Frontal cortex (tissue), 4 donors: ENCODE results near the gene TRPC1. TPM values are rescaled to one million over a fixed set of nuclear protein-coding genes. Genes with fewer than 3 reads are reported as not detected.

Source experiments
- DNase-seq, 2 donors: peaks; one replicate each; pipeline ENCODE4 v3.0.0; 2012; ENCODE audit warnings: low spot score in 2 of 2
- FAIRE-seq: peaks from 2 replicates; lab custom pipeline; 2012; peaks lifted over from hg19 to GRCh38; lab: Jason Lieb, UNC
- small RNA-seq: library from RNA; depleted of rRNA; stranded (forward); fragments of <200 nt; gene quantifications from one replicate; pipeline ENCODE3, GENCODE V24; 2014
- total RNA-seq: library from RNA; depleted of rRNA; stranded (reverse); fragments of >200 nt; gene quantifications from one replicate; pipeline ENCODE4 v1.2.3, GENCODE V29; 2014
- donor health status: control.
- donor health status: control.
- donor health status: control.

Gene TRPC1
- total RNA-seq, 1 donor from 2014 or later = 161 TPM

DNA sequence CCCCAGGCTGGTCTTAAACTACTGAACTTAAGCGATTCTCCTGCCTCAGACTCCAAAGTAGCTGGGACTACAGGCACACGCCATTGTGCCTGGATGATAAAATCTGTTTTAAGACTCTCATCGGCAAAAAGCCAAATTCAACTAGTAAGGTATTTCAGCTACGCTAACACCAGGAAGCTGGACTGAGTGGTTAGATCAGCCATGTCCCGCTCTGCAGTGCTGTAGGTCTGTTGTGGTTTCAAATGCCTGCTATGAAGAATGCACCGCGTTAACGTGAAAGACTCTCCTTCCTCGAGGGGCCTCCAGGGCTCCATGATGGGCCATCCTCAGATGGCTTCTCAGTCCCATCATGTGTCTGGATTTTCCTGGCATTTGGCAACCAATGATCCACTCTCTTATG is 94.8 kb downstream of the TRPC1 start:
- no peak for FAIRE-seq
- no peak for DNase-seq

- DNase-seq = no peak
- FAIRE-seq = no peak
Observed at GRCh38 chr3:142819179-142819578, 95.3 kb downstream of the TRPC1 start.

DNA sequence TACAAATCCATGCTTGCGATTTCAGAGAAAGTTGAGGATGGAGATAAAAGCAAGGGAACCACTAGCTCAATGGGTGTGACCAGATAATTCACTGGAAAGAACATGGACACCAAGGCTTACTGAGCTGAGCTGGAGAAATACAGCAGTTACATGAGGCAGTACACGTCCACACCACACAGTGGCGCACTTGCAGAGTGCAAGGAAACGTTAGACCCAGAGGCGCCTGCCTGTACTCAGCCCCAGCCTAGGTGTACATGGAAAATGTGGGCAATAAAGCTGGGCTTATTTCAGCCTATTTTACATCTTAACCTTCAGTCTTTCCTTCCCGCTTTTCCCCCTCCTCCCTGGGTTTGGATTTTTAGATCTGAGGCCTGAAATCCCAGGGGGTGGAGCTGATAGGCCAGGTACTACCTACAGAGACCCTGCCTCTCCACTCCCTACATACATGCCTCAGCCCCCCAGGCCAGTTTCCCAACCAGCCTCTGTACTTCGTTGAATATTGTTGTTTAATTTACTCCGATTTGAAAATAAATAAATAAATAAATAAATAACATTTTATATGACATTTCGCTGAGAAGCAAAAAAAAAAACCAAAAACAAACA is 105.0 kb downstream of the TRPC1 start:
- no peak for FAIRE-seq
- DNase-seq = peak in 1 of 2 donors; percentile 49

- no peak for FAIRE-seq
Observed at GRCh38 chr3:142837526-142837925, 113.7 kb downstream of the TRPC1 start.

GRCh38 chr3:142839831-142840230 is 116.0 kb downstream of the TRPC1 start:
- FAIRE-seq = no peak

More at GRCh38 chr3:142837526-142837925, 113.7 kb downstream of the TRPC1 start:
- no peak for DNase-seq

GRCh38 chr3:142844339-142844977 is 120.6 kb downstream of the TRPC1 start:
- DNase-seq (no peak), FAIRE-seq (no peak)

More at GRCh38 chr3:142839831-142840230, 116.0 kb downstream of the TRPC1 start:
- DNase-seq = no peak

DNA sequence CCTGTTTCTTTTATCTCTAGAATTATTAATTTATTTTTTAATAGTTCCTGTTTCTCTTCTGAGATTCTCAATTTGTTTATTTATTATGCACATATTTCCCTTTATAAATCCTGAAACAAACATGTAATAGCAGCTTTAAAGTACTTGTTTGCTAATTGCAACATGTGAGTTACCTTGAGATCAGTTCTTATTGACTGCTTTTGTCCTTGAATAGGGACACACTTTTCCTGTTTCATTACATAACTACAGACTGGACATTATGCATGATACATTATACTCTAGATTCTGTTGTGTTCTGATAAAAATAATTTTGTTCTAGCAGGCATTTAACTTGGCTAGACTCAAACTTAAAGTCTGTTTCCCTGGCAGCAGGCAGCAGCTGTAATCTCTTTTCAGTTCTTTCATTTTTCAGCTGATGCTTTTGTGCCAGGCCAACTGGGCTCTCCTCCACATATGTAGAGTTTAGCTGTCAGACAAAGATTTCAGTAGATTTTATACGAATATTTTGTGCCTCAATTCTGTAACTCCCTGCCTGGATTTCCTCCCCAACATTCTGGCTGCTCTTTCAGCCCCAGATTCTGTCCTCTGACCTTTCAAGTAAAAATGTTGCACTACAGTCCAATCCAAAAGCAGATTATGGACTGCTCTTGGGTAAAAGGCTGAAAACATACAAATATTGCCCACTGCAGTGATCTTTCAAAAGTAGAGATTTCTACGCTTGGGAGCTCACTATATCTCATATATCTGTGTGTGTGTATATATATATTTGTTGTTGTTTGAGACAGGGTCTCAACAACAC is 123.1 kb downstream of the TRPC1 start:
- no peak for FAIRE-seq
- no peak for DNase-seq

GRCh38 chr3:142849148-142849547 is 125.3 kb downstream of the TRPC1 start:
- DNase-seq = no peak
- no peak for FAIRE-seq

- FAIRE-seq (no peak), DNase-seq (no peak)
Observed at GRCh38 chr3:142850395-142851023, 126.7 kb downstream of the TRPC1 start.

DNA sequence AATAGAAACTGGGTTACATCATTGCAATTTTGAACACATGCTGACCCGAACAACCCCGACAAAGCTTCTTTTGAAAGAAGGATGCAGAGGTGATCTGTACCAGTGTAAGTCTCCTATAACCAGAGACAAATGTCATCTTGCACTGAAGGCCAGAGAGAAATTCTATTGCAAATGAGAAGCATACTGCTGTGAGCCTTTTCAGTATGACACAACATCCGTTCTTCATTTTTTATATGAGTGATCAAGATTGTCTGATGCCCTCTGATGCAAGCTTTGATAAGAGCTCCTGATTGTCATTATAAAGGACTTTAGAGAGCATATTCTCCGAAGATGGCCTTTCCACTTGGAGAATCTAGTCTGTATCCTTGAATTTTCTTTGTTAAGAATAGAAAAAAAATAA is 128.2 kb downstream of the TRPC1 start:
- FAIRE-seq = no peak
- no peak for DNase-seq

DNA sequence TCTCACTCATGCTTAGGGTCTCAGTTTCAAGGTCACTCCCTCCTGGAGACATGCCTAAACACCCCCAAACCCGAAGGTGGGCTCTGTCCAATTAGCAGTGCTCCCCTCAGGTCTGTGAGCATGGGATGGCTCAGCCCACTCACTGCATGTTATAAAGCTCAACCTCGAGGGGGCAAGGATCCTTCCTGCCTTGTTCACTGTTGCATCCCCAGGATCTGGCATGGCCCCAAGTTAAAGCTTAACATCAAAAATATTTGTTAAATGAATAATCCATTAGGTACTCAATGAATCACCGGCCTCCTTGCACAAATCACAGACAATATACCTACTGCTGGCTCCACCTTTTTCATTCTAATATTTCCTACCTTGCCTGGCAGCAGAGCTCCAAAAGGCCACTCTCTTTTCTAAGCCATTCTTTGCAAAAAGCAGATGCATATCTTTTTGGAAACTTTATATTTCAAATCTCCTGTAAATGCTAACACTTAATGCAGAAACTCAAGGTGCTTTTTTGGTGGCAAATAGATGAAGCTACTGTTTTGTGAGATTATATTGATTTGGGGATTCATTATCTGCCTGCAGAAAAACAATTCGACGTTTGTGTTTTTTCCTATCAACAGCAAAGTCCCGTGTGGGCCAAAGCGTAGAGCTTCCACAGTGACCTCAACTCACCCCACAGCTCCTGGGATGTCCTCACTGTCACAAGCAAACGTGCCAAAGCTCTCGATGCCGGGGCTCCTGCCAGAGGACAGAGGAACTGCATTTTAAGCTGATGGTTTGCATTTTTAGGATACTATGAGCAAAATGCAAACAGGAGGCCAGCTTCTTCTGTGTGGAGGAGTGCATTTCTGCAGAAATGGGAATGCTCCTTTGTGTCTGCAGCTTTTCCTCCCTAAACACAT is 129.7 kb downstream of the TRPC1 start:
- DNase-seq (no peak), FAIRE-seq (no peak)

DNA sequence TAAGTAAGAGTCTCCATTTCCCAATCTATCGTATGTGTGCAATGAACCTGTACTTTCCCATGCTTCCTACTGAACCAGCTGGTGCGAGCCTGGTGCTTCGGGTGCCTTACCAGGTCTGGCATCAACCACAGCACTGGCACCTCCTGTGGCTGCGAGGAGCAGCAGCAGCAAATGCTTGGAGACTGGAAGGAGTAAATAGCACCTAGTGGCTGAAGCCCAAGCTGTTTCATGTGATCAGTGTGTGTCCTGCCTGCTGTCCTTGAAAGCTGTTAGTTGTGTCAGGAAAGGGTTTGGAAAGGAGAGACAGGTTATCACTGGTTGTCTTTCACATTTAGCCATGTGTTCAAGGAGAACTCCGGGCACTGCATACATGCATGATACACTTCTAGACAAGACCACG is 133.2 kb downstream of the TRPC1 start:
- DNase-seq (peak in 1 of 2 donors; percentile 11), FAIRE-seq (no peak)

Small RNAs within 50 kb of the gene (small RNA-seq; reads per million reads assigned to genes)
- not detected for gene RNU7-47P

Other genes starting within 250 kb of the TRPC1 start
- gene ATR, start 145.3 kb upstream of the TRPC1 start, total RNA-seq = 35.1 TPM
- gene PLS1, start 127.6 kb upstream of the TRPC1 start, total RNA-seq = 2.4 TPM
- 6.9 TPM for gene PCOLCE2, start 165.0 kb downstream of the TRPC1 start, total RNA-seq
- gene PAQR9, start 239.6 kb downstream of the TRPC1 start, total RNA-seq = 2.4 TPM